ENCODE measurements around the gene CD52.
A peak's percentile ranks its signal among the peaks of the same experiment; 100 is the strongest.

- TF ChIP-seq CTCF (IDR thresholded peaks at IDR 0.05) (peak; percentile 38 to 65), POLR2A (IDR thresholded peaks at IDR 0.05) (no peak), POLR2AphosphoS5 (IDR thresholded peaks at IDR 0.05) (peak in 1 of 3 donors; percentile 56)
Measured at GRCh38 chr1:26284597-26285347, 33.0 kb upstream of the CD52 start.

All from suprapubic skin (tissue), 4 donors.